A549 (cell line): ENCODE results near the gene SFI1. TPM values are rescaled to one million over a fixed set of nuclear protein-coding genes. Genes with fewer than 3 reads are reported as not detected.
"Not testable (repeated sequence)": the region's sequence is repeated elsewhere in the genome, so short reads cannot be mapped to it uniquely, and the experiment has no call there.

Experiments used
- ATAC-seq, 2 experiments: fragments of 200-7000 bp in 1 of 2; fragments of >200 bp in 1 of 2; cut with Nextera tagmentation in 1 of 2; cut with Tn5 transposase in 1 of 2; 3 replicates each; pipeline versions ENCODE4 v1.8.0 to v1.9.1; 2018 to 2020; ENCODE audit warnings: mild to moderate bottlenecking in 1 of 2, moderate library complexity in 1 of 2
- CTCF ChIA-PET: fragments of 300-600 bp; sonication (Branson Sonifier 250); formaldehyde crosslinking; extraction: SDS; loops from one replicate; lab custom pipeline; 2021; ENCODE audit warnings: antibody characterized with exemption, inconsistent platforms; lab: Yijun Ruan, JAX
- POLR2A ChIA-PET: fragments of 350-600 bp; formaldehyde crosslinking; extraction: SDS; loops from one replicate; lab custom pipeline; 2021; ENCODE audit warnings: antibody characterized with exemption, inconsistent platforms; lab: Yijun Ruan, JAX
- DNase-seq, 2 experiments: peaks; one replicate each; pipeline versions ENCODE4 v3.0.0 to v3.0.0-alpha.2; 2011 to 2016; ENCODE audit warnings: low read depth in 1 of 2, low spot score in 1 of 2
- FAIRE-seq: peaks from 2 replicates; lab custom pipeline; 2011; peaks lifted over from hg19 to GRCh38; lab: Jason Lieb, UNC
- H3K27ac ChIP-seq, 2 experiments: fragments of >200 bp; sonication (Bioruptor Twin); formaldehyde crosslinking; 3 replicates each; pipeline ENCODE4 v1.5.1; 2016 to 2017
- H3K4me1 ChIP-seq: fragments of >200 bp; sonication (Bioruptor Twin); formaldehyde crosslinking; 3 replicates; pipeline ENCODE4 v1.6.1; 2016
- H3K4me2 ChIP-seq: fragments of >200 bp; sonication (Bioruptor Twin); formaldehyde crosslinking; 3 replicates; pipeline ENCODE4 v1.6.1; 2016
- H3K4me3 ChIP-seq: fragments of >200 bp; sonication (Bioruptor Twin); formaldehyde crosslinking; 3 replicates; pipeline ENCODE4 v1.5.1; 2016
- H3K9me3 ChIP-seq: fragments of >200 bp; sonication (Bioruptor Twin); formaldehyde crosslinking; 3 replicates; pipeline ENCODE4 v1.6.1; 2016
- BHLHE40 ChIP-seq: IDR thresholded peaks from 2 replicates; pipeline ENCODE4 v1.6.1; 2012; ENCODE audit warnings: low read depth, low read length, inconsistent platforms
- CBX2 ChIP-seq: fragments of 200-600 bp; sonication (generic); IDR thresholded peaks from 2 replicates; pipeline ENCODE4 v1.6.1; 2016; ENCODE audit warnings: low read depth, mild to moderate bottlenecking, borderline replicate concordance
- CEBPB ChIP-seq, 2 experiments: fragments of >200 bp in 1 of 2; sonication (Bioruptor Twin) in 1 of 2; formaldehyde crosslinking in 1 of 2; IDR thresholded peaks; 2 replicates each; pipeline ENCODE4 v1.6.1; 2012 to 2016
- CHD4 ChIP-seq: fragments of 200-600 bp; sonication (generic); IDR thresholded peaks from 2 replicates; pipeline ENCODE4 v1.6.1; 2016; ENCODE audit warnings: antibody characterized with exemption, mild to moderate bottlenecking, borderline replicate concordance
- EHF ChIP-seq: fragments of 250-450 bp; sonication (Bioruptor Pico); IDR thresholded peaks from 2 replicates; pipeline ENCODE4 v1.5.0; 2020; ENCODE audit warnings: mild to moderate bottlenecking
- EHMT2 ChIP-seq: fragments of 200-600 bp; sonication (generic); IDR thresholded peaks from 2 replicates; pipeline ENCODE4 v1.6.1; 2016; ENCODE audit warnings: antibody characterized with exemption, low read depth, mild to moderate bottlenecking, moderate library complexity
- EP300 ChIP-seq, 2 experiments: fragments of >200 bp; sonication (Bioruptor Twin); formaldehyde crosslinking; IDR thresholded peaks; 2 replicates in 1 of 2; 3 replicates in 1 of 2; pipeline ENCODE4 v1.6.1; 2016 to 2017
- ESRRA ChIP-seq: fragments of 150-350 bp; IDR thresholded peaks from 2 replicates; pipeline ENCODE4 v1.6.1; 2014; ENCODE audit warnings: mild to moderate bottlenecking, low read length, borderline replicate concordance
- FOSL2 ChIP-seq, 2 experiments: fragments of 450-650 bp in 1 of 2; fragments of >200 bp in 1 of 2; sonication (Bioruptor Twin) in 1 of 2; formaldehyde crosslinking; IDR thresholded peaks; 2 replicates each; pipeline versions ENCODE4 v1.5.0 to v1.6.1; 2016 to 2020; ENCODE audit warnings: mild to moderate bottlenecking in 1 of 2, moderate library complexity in 1 of 2
- GATA3 ChIP-seq: IDR thresholded peaks from 2 replicates; pipeline ENCODE4 v1.6.1; 2012; ENCODE audit warnings: borderline replicate concordance
- HEYL ChIP-seq: fragments of 250-450 bp; sonication (Bioruptor Pico); IDR thresholded peaks from 2 replicates; pipeline ENCODE4 v1.8.0; 2021; ENCODE audit warnings: mild to moderate bottlenecking, moderate library complexity
- HMGXB4 ChIP-seq: fragments of 250-450 bp; sonication (Bioruptor Pico); IDR thresholded peaks from 2 replicates; pipeline ENCODE4 v1.5.0; 2021; ENCODE audit warnings: mild to moderate bottlenecking, moderate library complexity, borderline replicate concordance
- HOXA7 ChIP-seq: fragments of 250-450 bp; sonication (Bioruptor Pico); IDR thresholded peaks from 2 replicates; pipeline ENCODE4 v1.5.0; 2020; ENCODE audit warnings: mild to moderate bottlenecking, moderate library complexity
- JUNB ChIP-seq: fragments of >200 bp; sonication (Bioruptor Twin); formaldehyde crosslinking; IDR thresholded peaks from 2 replicates; pipeline ENCODE4 v1.6.1; 2016
- KDM1A ChIP-seq: fragments of 200-600 bp; sonication (generic); IDR thresholded peaks from 2 replicates; pipeline ENCODE4 v1.6.1; 2016; ENCODE audit warnings: low read depth, mild to moderate bottlenecking
- MAFK ChIP-seq: fragments of 450-650 bp; IDR thresholded peaks from 2 replicates; pipeline ENCODE4 v1.6.1; 2014; ENCODE audit not compliant: partially characterized antibody
- NFE2L2 ChIP-seq: fragments of 150-350 bp; conservative IDR thresholded peaks from 2 replicates; pipeline ENCODE4 v1.6.1; 2014; ENCODE audit warnings: low read length
- POLR2AphosphoS2 ChIP-seq: conservative IDR thresholded peaks from 2 replicates; pipeline ENCODE4 v1.6.1; 2012; ENCODE audit warnings: low read length, improper control_type of control experiment, inconsistent platforms
- RARB ChIP-seq: fragments of 250-450 bp; sonication (Bioruptor Pico); IDR thresholded peaks from 2 replicates; pipeline ENCODE4 v1.8.0; 2021; ENCODE audit warnings: mild to moderate bottlenecking, moderate library complexity
- REST ChIP-seq: fragments of 200-600 bp; sonication (generic); IDR thresholded peaks from 2 replicates; pipeline ENCODE4 v1.6.1; 2016; ENCODE audit warnings: antibody characterized with exemption, mild to moderate bottlenecking, moderate library complexity
- SREBF2 ChIP-seq: fragments of 450-650 bp; IDR thresholded peaks from 2 replicates; pipeline ENCODE4 v1.6.1; 2014; ENCODE audit warnings: mild to moderate bottlenecking, moderate library complexity
- ZSCAN20 ChIP-seq: fragments of 250-450 bp; sonication (Bioruptor Pico); IDR thresholded peaks from 2 replicates; pipeline ENCODE4 v1.8.0; 2022; ENCODE audit warnings: mild to moderate bottlenecking, moderate library complexity
- WGBS: methylation state at CpG from one replicate; pipeline ENCODE4 v1.1.6; 2017; ENCODE audit errors: missing lambda C conversion rate; 5-methylcytosine and 5-hydroxymethylcytosine counted together
- polyA plus RNA-seq, 4 experiments: library from polyadenylated mRNA; depleted of rRNA in 3 of 4; stranded (reverse); fragments of >200 nt; fragmentation: RNase III in 1 of 4; extraction: RNeasy Plus Mini Kit Qiagen cat#74134 plus additional on column Dnase treatment in 1 of 4; gene quantifications; 2 replicates in 3 of 4; 3 replicates in 1 of 4; pipeline ENCODE4 v1.2.3, GENCODE V29; 2011 to 2017
- TF ChIP-seq, protein P1 (sequence below): IDR thresholded peaks from 2 replicates; pipeline ENCODE4 v1.6.1; 2012

SFI1 gene
- polyA plus RNA-seq, 2 of the 4 experiments (the other 2 are of a cell fraction): 6.8 to 17.9 TPM

DNA sequence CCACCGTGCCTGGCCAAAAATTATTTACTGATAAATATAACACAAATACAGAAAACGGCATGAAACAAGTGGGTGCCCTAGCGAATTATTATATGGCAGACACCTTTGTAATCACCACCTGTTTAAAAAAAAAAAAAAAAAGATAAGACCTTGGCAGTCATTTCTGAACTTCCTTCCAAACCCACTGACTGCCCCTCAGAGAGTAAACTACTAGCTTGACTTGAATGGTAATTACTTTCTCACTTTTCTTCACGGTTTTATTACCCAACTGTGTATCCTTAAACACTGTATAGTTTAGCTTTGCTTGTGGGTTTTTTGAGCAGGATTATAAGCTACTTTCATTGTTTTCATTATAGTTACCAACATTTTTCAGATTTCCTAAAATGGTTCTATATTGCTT lies 23.7 kb downstream of the SFI1 start:
- TF ChIP-seq EHF (CRISPR knock-in tag) (no peak), RARB (CRISPR knock-in tag) (no peak), ZSCAN20 (CRISPR knock-in tag) (no peak), ESRRA (no peak), POLR2AphosphoS2 (no peak), JUNB (no peak), GATA3 (no peak), SREBF2 (no peak), CBX2 (no peak), REST (no peak), HOXA7 (CRISPR knock-in tag) (no peak), FOSL2 (IDR thresholded peaks at IDR 0.05) (no peak), FOSL2 (CRISPR knock-in tag; IDR thresholded peaks at IDR 0.05) (no peak)
- Histone ChIP-seq H3K4me3 (no peak overlapping the region), H3K27ac (no peak overlapping the region), H3K9me3 (no peaks in the 10 kb centered on the region), H3K4me2 (no peak overlapping the region), H3K4me1 (no peaks in the 10 kb centered on the region)
- ChIA-PET POLR2A (no interaction called here), CTCF (interaction anchor here (0.6 to 1.5 kb wide), 3 partner anchors 10 to 1788 kb away, joined by 3 to 4 read pairs (median 4); no protein-coding TSS in a partner anchor)
- WGBS: 91% methylated on average over 4 of the region's 4 CpGs
- ATAC-seq (no peak), FAIRE-seq (no peak), DNase-seq (no peak)

DNA sequence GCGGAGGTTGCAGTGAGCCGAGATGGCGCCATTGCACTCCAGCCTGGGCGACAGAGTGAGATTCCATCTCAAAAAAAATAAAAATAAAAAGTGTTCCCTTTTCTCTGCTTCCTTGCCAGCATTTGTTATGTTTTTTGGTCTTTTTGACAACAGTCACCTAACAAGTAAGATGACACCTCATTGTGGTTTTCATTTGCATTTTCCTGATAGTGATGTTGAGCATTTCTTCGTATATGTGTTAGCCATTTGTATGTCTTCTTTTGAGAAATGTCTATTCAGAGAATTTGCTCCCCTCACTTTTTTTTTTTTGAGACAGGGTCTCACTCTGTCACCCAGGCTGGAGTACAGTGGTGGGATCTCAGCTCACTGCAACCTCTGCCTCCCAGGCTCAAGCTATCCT lies 27.8 kb downstream of the SFI1 start:
- H3K9me3 ChIP-seq, FAIRE-seq, H3K27ac ChIP-seq, ATAC-seq, DNase-seq, POLR2A ChIA-PET, H3K4me2 ChIP-seq, H3K4me3 ChIP-seq, CTCF ChIA-PET, H3K4me1 ChIP-seq: not testable (repeated sequence)
- 95% methylated on average over 5 of the region's 5 CpGs for WGBS

GRCh38 chr22:31526270-31526669 lies 29.9 kb downstream of the SFI1 start:
- H3K9me3 ChIP-seq: no peaks in the 10 kb centered on the region
- DNase-seq: no peak
- H3K4me1 ChIP-seq: peaks cover 6% of the 10 kb centered on the region; the same call in 1 of the 3 replicates
- CTCF ChIA-PET: interaction anchor here (0.6 kb wide), 1 partner anchor 50 kb away, joined by 3 read pairs; no protein-coding TSS in a partner anchor
- TF ChIP-seq EP300 (IDR thresholded peaks at IDR 0.05): no peak
- no peak for TF ChIP-seq CEBPB (IDR thresholded peaks at IDR 0.05)
- TF ChIP-seq HEYL (CRISPR knock-in tag): no peak
- no peak for TF ChIP-seq KDM1A
- no peak for TF ChIP-seq NFE2L2
- TF ChIP-seq RARB (CRISPR knock-in tag): no peak
- TF ChIP-seq EHMT2: no peak
- TF ChIP-seq, protein P1, sequence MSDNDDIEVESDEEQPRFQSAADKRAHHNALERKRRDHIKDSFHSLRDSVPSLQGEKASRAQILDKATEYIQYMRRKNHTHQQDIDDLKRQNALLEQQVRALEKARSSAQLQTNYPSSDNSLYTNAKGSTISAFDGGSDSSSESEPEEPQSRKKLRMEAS: no peak
- no peak for TF ChIP-seq HMGXB4 (CRISPR knock-in tag)
- TF ChIP-seq CHD4: no peak
- no peak for TF ChIP-seq BHLHE40
- no peak for TF ChIP-seq MAFK
- 94% methylated on average over 7 of the region's 7 CpGs for WGBS
- FAIRE-seq: no peak
- POLR2A ChIA-PET: no interaction called here
- H3K4me3 ChIP-seq: no peak overlapping the region
- ATAC-seq: no peak
- no peak overlapping the region for H3K27ac ChIP-seq
- no peak overlapping the region for H3K4me2 ChIP-seq
